Stimulated activated CD4-positive, alpha-beta T cell treated with anti-CD3 and anti-CD28 coated beads, TNF-alpha, amount 100 ng/mL, for 4 hours (primary cell): ENCODE data around the gene LAYN.

ENCODE experiments used
- DNase-seq, 3 experiments: peaks; one replicate each; pipeline ENCODE4 v3.0.0-alpha.2; 2020; ENCODE audit warnings: low read depth in 3 of 3

The LAYN gene

DNA sequence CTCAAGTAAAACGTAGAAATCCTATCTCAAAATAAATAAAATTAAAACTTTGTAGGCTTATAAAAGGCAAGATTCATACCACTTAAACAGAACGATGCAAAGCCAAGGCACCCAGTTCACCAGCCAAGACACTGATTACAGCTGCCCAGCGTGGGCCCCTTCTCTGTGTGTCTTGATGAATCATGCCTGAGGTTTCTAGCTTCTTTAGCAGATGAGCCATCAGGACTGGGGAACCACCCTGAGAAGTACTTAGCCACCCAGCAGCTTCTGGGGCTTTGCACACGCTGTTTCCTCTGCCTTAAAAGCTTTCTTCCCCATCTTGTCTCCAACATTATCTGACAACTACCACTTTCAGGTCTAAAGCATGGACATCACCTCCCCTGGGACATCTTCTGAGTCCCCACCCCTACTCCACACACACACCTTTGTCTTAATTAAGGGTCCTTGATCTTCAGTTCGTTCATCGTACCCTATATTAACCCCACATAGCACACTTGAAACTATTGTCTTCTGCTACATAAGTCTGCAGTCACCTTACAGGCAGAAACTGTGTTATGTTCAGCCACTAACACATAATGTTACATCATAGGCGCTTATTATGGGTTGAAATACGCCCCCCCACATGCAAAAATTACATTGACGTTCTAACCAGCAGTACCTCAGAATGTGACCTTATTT is 8.7 kb upstream of the LAYN start:
- DNase-seq = peak in 1 of 3 experiments; percentile 18

- no peak for DNase-seq
Observed at GRCh38 chr11:111532365-111532709, 8.2 kb upstream of the LAYN start.

- DNase-seq = no peak
Observed at GRCh38 chr11:111535281-111535680, 5.2 kb upstream of the LAYN start.

GRCh38 chr11:111537336-111537860 is 3.1 kb upstream of the LAYN start:
- no peak for DNase-seq

GRCh38 chr11:111538407-111539114 is 2.0 kb upstream of the LAYN start:
- DNase-seq = no peak

DNA sequence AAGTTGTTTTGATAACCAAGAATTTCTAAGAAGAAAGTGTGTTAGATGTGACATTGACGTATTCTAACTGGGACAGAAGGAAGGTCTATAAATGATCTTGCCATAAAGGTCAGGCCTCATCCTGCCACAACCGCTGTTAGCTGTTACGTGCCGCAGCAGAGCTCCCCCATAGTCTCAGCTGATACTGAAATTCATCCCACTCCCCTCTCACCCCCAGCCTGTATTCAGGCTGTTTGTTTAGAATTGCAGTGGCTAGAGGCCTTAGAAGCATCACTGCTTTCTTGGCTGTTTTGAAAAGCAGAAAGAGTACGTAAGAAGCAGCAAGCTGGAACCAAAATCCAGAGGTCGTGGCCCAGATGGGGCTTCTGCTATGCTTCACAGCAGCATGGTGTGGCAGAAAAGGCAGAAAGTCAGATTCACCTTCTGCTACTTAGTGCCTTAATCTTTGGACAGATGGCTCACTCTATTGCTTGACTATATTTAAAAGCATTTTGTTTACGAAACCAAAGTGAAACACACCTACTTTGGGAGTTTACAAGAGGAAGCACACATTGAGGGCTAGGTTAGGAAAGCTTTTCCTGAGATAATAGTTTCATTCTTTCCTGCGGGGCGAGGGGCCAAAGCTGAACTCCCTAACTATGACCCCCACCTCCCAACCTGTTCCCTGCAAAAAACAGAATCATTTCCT is 950 bp upstream of the LAYN start:
- DNase-seq = no peak

- DNase-seq = no peak
Observed at GRCh38 chr11:111540937-111541253, 375 bp downstream of the LAYN start.

- no peak for DNase-seq
Observed at GRCh38 chr11:111541254-111542061, 938 bp downstream of the LAYN start.

DNA sequence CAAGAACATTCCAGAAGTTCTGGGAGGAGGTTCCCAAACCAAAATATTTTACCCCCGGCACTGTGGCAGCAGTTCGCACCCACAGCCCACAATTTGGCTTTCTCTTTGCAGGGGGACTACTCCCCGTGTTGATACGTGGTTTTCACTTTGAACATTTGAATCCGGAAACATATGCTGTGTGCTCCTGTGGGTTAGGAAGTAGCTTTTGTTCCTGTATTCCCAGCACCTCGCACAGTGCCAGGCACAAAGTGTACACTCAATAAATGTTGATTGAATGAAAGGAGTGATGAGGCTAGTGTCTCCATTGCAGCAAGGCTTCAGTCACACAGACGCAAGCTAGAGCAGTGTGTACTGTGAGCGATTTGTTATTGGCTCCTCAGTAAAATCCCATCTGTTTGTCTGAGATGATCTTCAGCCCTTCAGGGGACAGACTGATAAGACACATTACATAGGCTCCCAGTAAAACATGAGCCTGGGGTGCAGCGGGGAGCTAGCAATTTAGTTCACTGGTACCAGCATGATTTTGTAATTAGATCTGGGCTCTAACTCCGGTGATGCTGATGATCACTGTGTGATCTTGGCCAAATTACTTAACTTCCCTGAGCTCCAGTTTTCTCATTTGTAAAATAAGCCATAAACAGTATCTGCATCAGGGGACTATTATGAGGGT is 2.2 kb downstream of the LAYN start:
- no peak for DNase-seq

GRCh38 chr11:111548525-111548924 is 8.0 kb downstream of the LAYN start:
- DNase-seq = no peak

GRCh38 chr11:111549196-111549868 is 8.8 kb downstream of the LAYN start:
- no peak for DNase-seq

DNA sequence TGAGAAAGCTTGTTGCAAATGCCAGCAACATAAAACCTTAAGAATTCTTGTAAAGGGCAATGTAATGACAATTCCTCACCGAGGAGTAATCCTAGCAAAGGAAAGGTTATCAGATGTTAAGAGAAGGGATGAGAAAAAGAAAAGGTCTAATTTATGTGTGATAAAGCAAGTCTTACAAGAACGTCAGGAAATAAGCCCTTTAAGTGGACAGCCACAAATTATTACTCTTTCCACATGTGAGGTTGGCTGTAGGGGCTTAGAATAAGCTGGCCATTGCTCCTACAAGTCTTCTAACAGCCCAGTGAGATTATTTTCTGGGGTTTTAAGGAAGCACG is 9.3 kb downstream of the LAYN start:
- DNase-seq = no peak

GRCh38 chr11:111550258-111550657 is 9.7 kb downstream of the LAYN start:
- no peak for DNase-seq

GRCh38 chr11:111554532-111554931 is 14.0 kb downstream of the LAYN start:
- no peak for DNase-seq

GRCh38 chr11:111555255-111555654 is 14.7 kb downstream of the LAYN start:
- no peak for DNase-seq

- DNase-seq = no peak
Observed at GRCh38 chr11:111557425-111558111, 17.0 kb downstream of the LAYN start.

DNA sequence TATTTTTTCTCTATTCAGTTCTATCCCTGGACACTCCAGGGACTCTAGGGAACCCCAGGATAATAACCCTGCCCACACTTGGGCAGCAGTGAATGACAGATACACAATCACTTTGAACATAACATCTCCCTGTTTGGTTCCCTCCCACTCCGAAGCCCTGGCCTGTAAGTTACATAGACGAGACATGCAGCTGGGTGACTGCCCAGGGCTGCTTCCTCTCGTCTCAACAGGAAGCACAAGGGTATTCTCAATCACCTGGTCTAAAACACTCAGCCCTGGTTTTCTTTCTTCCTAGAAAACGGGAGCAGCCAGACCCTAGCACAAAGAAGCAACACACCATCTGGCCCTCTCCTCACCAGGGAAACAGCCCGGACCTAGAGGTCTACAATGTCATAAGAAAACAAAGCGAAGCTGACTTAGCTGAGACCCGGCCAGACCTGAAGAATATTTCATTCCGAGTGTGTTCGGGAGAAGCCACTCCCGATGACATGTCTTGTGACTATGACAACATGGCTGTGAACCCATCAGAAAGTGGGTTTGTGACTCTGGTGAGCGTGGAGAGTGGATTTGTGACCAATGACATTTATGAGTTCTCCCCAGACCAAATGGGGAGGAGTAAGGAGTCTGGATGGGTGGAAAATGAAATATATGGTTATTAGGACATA is 19.4 kb downstream of the LAYN start:
- no peak for DNase-seq

DNA sequence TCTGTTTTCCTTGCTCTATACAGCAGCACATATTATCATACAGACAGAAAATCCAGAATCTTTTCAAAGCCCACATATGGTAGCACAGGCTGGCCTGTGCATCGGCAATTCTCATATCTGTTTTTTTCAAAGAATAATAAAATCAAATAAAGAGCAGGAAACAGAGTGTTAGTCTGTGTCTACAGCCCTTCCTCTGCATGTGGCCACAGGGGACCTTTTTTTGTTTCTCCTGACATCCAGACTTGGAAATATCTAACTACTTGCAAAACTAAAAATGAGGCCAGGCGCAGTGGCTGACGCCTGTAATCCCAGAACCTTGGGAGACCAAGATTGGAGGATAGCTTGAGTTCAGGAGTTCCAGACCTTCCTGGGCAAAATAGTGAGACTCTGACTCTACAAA is 20.3 kb downstream of the LAYN start:
- DNase-seq = no peak

- DNase-seq = no peak
Observed at GRCh38 chr11:111561306-111561705, 20.8 kb downstream of the LAYN start.

- no peak for DNase-seq
Observed at GRCh38 chr11:111561791-111562325, 21.3 kb downstream of the LAYN start.
